ENCODE measurements around the gene MEF2D.

- TF ChIP-seq EZH2 (IDR thresholded peaks at IDR 0.05; ENCODE audit: borderline replicate concordance, insufficient read depth, low read depth, low read length, poor library complexity, severe bottlenecking) (no peak), CTCF (IDR thresholded peaks at IDR 0.05) (no peak)
Measured at GRCh38 chr1:156478250-156478627, 22.3 kb downstream of the MEF2D start.
